ELF-1 (cell line): Measurements from ENCODE around the gene MN1.
A peak's percentile ranks its signal among the peaks of the same experiment; 100 is the strongest.

Experiments
- DNase-seq: peaks from one replicate; pipeline ENCODE4 v3.0.0-alpha.2; 2016; ENCODE audit warnings: low read depth, low spot score

Gene MN1

DNA sequence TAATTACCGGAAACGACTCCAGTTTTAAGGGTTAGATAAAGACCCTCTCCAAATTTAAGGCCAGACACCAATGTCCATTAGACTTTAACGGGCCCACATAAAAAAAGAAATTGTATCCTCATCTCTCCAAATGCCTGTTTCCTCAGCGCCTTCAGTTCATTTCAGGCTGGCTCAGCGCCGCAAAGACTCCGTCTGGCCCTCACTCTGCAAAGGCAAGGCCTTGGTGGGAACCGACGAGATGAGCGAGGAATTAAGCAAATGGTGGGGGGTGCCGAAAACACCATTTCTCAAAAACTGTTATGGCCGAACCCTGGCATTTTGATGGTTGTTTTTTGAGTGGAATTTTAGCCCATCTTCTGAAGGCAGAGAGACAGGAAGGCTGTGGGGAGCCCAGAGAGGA is 15.7 kb downstream of the MN1 start:
- DNase-seq: no peak

DNA sequence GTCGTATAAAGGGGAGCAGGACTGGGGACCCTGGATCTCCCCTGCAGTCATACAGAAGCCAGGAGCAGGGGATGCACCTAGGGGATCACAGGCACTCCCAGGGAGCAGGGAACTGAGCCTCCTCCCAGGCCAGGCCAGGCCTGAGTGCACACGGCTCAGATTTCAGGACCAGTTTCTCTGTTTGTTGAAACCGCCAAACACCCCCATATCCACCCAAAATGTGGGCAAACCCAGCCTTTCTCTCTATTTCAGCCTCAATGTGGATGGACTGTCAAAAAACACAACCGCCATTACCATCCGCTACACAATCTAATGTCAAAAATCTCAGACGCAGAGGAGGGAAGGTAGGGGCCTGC is 17.5 kb downstream of the MN1 start:
- DNase-seq: no peak

DNA sequence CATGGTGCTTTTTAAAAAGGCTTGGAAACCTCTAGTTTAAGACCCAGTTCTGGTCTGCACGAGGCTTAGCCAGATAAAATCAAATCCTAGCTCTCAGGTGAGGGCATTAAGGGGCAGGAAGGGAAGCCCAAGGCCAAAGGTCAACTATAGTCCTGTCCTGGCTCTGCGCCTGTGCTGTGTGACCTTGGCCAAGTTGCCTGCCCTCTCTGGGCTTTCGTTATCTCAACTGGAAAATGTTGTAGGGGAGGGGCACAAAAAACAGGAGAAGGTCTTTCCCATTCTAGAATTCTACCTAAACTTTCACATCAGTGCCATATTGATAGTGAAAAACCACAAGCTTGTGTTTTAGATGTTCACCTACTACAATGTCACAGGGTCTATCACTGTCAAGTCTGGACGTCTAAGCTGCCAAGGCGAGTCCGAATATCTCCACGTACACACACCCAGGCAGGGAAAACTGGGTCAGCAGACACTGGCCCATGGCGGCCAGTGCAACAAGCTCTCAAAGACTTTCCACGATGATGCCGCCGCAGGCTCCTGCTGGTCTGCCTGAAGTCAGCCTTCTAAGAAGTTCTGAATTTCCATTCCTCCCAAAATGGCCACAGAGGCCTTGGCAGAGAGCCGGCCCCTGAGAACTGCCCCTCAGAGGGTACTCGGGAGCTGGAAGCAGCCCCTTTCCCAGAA is 18.0 kb downstream of the MN1 start:
- no peak for DNase-seq

DNA sequence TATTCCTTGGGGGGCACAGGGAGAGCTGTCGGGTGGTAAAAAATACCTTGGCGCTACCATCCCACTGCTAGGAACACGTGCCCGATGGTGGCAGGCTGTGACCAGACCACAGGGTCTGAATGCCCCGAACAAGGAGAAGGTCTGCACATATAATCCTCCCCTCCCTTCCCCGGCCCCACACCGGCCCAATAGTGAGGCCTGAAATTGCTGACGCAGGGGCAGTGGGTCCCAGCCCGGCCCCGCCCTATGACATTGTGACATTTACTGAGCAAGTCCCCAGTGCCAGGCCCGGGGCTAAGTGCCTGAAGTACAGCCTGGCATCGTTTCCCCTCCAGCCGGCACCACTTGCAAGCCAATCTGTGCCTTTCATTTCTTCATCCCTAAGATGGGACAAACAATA is 19.5 kb downstream of the MN1 start:
- no peak for DNase-seq

DNA sequence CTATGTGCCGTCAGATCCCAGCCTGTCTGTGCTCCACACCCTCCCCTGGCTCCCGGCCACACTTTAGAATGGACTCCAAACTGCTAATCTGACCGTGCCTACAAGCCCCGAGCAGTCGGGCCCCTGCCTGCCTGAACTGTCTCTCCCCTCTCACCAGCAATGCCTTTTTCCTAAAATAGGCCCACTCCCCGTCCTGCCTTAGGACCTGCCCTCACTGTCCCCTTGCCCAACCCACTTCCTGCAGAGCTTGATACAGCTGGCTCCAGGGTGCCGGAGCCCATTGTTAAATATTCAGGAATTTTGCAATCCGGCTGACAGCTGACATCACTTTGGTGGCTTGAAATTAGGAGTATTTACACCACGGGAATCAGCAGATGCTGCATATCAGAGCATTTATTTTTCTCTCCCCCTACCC is 21.4 kb downstream of the MN1 start:
- DNase-seq: peak; percentile 73

DNA sequence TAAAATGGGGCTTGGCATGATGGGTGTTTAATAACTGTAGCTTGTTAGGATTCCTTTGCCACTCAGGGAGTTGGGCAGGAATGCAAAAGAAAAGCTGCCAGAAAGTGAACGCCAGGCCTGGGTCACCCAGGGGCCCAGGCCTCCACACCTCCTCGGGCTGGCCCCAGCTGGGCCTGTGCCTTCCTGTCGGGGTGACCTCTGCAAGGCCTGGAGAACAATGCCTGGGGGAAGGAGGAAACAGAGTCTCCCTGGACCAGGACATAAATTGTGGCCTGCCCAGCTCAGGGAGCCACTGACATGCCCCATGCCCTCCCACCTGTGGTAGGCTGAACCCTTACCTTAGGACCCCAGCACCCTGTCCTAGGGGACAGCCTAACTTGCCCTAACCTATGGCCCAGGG is 21.9 kb downstream of the MN1 start:
- no peak for DNase-seq

DNA sequence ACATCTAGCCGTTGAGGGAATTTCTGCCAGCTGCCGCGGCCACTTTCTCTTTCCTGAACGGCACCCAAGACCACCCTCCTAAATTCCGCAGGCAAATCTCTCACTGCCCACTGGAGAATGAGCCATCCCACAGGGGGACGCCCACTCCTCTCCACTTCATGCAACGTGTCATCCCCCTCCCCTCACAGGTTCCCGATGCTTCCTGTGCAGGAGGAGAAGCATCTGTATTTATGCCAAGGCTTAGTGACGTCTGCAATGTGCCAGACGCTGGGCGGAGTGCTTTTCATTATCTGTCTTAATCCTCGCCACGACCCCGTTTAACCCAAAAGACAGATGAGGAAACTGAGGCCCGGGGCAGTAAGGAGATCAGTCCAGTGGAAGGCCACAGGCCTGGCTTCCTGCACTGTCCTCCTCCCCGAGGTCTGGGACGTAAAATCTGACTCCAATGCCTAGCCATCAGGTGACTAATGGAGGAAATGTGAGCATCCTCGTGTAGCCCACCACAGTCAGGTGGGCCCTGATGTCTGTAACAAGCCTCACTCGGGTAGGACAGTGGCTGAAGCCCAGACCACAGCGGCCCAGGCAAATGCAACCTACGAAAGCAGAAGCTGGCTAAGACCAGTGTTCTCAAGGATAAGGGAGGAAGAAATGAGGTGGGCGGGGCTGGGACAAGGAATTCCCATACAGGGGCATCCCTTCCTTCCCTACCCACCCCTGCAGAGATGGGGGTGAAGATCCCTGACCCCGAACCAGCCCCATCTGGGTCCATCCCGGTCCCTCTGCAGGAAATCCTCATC is 23.1 kb downstream of the MN1 start:
- no peak for DNase-seq

DNA sequence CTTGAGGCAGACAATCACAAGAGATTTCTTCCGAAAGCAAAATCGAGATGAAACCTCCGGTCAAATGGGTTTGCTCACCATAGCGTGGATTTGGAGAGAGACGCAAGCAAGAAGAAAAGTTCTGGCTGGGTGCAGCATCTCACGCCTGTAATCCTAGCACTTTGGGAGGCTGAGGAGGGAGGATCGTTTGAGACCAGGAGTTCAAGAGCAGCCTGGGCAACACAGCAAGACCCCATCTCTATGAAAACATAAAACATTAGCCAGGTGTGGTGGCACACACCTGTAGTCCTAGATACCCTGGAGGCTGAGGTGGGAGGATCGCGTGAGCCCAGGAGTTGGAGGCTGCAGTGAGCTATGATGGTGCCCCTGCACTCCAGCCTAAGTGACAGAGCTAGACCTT is 24.4 kb downstream of the MN1 start:
- DNase-seq: no peak

DNA sequence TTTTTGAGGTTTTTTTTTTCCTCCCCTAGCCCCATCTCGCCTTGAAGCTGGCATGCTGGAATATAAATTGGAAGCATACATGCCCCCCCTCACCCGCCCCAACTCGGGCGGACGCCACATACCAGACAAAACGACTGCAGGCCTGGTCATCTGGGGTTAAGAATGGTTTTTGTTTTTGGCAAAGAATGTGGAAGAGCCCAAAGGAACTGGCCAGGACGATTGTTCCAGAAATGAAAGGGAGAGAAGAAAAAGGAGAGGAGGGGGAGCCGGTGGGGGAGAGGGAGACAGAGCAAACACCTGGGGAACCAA is 25.0 kb downstream of the MN1 start:
- peak; percentile 45 for DNase-seq

DNA sequence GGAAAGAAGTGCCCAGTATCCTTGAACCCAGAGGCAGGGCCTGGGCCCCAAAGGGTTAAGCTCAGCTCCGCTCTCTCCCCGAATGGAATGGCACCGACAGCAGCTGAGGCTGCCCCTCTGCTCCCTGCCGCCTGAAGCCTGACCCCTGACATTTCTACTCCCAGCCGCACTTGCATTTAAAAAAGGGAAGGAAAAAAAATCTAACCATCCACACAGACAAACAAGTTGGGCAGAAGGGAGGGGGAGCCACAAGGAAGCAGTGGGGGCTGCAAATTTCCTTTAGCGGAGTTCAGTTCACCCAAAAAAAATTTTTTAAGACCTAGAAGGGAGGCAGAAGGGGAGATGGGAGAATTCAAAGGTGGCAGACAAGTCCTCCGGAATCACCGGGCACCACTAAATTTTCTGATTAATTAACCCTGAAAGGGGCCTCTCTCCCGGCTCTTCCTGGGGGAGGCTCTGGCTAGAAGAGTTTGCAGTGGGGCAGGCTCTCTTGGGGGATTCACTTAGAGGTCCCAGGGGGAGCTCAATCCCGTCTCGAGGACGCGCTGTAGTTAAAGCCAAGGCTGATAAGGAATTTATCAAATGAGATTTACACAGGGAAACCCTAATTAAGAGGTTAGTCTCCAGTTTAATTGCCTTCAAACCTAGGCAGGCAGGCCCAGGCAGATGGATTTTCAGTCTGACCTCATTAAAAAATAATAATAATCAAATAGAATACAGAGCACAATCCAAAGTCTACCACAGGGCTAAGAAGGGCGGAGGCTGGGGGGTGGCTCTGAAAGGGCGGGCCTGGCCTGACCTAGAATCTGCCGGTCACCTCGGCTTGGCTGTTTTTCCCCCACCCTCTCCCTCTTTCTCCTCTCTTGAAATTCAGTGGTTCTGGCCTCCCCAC is 25.6 kb downstream of the MN1 start:
- no peak for DNase-seq

DNA sequence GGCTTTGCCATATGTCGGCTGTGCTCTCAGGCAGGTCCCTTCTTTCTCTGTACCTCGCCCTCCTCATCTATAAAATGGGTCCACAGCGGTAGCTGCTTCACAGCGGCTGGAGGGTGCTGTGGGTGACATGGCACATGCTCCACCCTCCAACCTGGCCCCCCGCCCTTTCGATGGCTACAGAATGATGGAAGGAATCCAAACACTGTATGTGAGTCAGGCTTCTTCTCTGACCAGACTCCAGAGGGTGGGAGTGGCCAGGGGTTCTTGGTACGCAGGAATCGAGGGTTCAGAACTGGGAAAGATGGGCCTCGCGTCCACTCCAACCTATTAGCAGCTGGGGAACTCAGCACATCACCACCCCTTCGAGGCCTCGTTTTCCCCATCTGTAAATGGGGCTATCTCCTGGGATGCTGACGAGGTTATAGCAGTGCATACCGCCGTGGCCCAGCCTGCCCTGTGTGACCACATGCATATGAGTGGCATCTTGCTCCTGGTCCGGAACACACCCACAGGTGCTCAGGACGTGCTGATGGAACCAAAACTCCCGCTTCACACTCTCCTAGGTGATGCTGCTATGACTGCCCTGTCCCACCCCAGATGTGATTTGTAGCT is 26.4 kb downstream of the MN1 start:
- DNase-seq: no peak

DNA sequence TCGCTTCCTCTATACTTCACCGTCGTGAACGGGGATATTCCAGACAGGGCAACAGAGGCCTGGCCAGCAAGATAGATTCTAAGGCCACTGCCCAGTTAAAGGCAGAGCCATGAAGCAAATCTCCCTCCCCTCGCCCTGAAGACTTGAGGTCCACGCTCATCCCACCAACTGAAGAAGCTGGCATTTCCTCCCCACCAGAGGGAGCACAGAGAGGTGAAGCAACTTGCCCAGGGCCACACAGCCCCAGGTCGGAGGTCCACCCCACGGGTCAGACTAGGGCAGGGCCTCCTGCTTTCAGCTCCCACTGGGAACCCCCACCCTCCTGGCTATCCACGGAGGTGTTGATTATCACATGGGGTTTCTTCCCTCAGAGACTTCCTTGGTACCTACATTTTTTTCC is 27.4 kb downstream of the MN1 start:
- DNase-seq: no peak

DNA sequence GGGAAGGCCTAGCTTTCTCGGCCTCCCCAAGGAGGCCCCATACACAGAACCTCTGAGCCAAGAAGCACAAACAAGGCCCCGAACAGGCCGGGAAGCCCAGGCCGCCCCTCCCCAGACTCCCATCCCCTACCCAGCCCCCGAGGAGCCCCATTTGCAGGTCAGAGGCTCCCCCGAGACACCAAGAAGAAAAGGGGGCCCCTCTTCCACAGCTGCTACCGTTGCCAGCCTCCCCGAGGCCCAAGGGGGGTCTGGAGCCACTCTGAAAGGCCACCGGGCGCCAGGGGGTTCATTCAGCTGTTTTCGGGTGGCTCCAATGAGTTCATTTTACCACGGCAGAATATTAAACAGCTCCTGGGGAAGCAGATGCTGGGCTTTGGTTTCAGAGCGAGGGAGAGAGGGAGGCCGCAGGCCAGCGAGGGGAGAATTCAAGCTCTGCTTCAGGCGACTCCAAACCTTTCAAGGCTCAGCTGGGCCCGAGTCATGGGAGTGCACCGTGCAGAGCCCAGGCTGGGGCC is 28.5 kb downstream of the MN1 start:
- no peak for DNase-seq

DNA sequence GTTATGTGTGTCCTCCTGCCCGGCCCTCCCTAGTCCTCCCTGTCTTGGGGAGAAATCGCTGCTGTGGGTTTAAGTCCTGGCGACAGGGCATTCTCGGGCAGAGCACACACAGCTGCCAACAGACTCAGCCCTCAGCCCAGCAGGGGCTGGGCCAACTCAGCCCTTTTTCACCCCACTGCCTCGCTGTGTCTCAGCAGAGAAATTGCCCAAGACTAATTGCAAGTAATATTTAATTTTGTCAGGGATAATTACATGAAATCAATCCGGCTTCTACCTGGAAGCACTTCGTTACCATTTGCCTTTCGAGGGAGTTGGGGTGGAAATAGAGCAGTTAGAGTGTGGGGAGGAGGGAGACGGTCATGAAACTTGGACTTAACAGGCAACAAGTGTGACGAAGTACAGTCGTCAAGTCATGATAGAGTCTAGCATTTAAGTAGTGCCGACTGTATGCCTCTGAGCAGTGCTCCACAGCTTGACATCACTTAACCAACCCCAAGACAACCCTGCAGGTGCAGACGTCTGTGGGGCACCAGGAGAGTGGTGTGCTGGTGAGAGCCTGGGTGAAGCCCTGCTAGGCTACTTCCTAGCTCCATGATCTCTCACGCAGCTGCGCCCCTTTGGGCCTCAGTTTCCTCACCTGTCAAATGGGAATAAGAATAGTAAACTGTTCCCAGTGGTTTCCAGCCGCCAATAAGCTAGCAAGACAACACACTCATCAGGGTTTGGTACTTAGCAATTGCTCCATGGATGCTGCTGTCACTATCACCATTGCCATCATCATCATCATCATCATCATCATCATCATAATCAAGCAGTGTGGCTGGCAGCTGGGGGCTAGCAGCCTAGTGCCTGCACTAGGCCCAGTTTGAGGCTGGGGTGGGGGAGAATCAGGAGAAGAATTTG is 29.2 kb downstream of the MN1 start:
- no peak for DNase-seq

DNA sequence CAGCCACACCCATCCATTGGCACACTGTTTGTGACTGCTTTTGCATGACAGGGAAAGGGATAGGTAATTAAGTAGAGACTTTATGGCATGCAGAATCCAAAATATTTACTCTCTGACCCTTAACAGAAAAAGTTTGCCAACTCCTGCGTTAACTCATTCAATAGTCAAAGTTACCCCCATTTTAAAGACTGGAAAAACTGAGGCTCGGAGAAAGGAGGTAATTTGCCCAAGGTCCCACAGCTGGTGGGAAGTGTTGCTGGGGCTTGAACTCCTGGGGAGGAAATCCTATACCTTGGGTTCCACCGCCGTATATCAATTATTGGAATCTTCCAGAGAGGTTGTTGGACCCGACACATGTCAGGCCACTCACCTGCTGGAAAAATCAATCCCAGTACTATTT is 29.9 kb downstream of the MN1 start:
- DNase-seq: no peak

DNA sequence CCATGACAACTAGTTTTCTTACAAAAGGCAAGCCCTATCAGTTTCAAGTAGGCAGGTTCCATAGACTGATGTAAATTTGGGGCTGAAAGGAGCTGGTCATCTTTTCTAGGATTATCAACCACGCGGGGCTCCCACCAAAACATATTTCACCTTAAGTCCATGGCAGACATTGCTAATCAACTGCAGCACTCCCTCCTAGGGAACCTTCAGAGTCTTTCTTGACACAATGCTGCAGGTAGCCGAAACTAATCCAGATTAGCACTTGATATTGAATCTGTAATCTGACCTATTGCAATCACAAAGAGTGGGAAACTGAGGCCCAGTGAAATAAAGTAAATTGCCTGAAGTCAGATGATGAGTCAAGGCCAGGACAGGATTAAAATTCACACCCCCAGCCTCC is 32.5 kb downstream of the MN1 start:
- no peak for DNase-seq

DNA sequence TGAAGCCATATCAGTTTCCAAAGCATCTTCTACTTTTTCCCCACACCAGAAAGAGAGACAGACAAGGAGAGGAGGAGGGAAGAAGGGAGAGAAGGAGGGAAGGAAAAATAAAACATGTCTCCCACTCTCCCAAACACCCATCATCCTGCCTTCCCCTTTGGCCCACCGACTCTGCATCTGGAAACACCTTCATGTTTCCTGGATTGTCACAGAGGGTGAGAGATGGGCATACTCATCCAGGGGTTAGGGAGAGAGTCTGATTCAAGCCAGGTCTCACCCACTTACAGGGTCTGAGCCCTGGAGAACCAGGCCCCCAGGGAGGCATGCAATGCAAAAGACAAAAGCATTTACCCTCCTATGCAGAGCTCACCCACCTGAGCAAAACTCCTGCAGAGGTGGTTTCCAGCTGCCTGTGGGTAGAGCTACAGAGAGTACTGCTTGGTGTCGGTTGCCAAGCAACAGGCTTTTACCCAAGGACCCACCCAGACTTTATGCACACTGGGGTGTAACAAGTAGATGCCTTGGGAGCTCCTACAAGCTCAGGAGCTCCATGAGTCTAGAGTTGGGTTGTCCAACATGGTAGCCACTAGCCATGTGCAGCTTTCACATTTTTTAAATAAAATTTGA is 33.4 kb downstream of the MN1 start:
- no peak for DNase-seq

DNA sequence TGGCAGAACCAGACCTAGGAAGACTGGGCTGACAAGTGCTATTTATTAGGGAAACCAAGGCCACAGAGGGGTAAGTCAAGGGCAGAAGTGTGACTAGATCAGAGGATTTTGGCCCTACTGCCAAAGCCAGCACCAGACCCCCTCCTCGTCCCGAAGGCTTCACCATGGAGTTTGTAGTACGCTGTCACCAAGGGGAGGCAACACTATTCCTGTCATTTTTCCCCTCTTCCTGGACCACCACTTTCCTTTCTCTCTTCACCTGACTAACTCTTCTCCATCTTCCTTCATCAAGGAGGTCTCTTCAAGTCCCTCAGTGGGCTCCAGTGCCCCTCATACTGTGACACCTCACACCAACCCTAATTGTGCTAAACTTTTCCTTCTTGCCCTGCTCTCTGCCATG is 34.9 kb downstream of the MN1 start:
- DNase-seq: no peak

DNA sequence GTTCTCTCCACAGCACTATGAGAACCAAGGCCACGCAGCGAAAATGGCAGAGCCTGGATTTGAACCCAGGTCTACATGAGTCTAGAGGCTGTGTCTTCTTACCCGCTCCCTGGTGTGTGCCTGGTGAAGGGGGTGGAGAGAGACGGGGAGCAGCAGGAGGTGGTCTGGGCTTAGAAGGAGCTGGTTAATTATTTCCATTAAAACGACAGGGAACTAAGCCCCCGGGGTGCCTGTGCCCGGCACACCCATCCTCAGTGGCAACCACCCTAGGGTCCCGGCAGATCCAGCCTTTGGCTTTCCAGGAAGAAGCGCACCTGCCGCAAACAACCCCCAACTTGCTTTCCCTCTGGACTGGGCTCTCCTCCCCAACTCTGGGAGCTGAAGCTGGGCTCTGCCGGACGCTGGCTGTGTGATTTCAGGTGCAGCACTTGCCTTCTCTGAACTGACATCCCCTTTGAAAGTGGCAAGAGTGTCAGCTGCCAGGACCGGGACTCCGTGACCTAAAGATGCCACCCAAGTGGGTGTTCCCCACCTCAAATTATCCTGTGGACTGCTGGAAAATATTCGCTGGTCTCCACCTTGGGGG is 35.8 kb downstream of the MN1 start:
- no peak for DNase-seq

DNA sequence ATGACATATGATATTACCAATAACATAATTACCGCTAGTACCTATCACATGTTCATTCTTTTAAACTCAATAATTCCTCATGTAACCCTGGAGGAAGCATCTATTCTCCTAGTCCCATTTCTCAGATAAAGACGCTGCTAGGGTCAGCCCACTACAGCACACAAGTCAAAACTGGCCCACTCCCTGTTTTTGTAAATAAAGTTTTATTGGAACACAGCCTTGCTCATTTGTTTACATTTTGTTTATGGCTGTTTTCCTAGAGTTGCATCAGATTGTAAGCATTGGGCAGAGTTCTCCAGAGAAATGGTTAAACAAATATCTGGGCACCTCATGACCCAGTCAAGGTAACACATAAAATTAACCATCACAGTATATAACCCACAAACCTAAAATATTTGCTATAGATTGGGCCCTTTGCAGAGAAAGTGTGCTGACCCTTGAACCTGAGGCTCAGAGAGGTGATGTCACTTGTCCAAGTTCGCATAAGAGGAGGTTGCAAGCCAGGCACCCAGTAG is 36.8 kb downstream of the MN1 start:
- DNase-seq: no peak
